Bone marrow (tissue), 2 donors: ENCODE data around the gene PRSS53.
A peak's percentile ranks its signal among the peaks of the same experiment; 100 is the strongest.
"Not testable (repeated sequence)": the region's sequence is repeated elsewhere in the genome, so short reads cannot be mapped to it uniquely, and the experiment has no call there.

Experiments used
- DNase-seq, 2 donors: peaks; one replicate each; lab custom pipeline; 2025; lab: John Stamatoyannopoulos, UW

The PRSS53 gene

GRCh38 chr16:31118223-31119155 lies 29.7 kb upstream of the PRSS53 start:
- no peak for DNase-seq

DNA sequence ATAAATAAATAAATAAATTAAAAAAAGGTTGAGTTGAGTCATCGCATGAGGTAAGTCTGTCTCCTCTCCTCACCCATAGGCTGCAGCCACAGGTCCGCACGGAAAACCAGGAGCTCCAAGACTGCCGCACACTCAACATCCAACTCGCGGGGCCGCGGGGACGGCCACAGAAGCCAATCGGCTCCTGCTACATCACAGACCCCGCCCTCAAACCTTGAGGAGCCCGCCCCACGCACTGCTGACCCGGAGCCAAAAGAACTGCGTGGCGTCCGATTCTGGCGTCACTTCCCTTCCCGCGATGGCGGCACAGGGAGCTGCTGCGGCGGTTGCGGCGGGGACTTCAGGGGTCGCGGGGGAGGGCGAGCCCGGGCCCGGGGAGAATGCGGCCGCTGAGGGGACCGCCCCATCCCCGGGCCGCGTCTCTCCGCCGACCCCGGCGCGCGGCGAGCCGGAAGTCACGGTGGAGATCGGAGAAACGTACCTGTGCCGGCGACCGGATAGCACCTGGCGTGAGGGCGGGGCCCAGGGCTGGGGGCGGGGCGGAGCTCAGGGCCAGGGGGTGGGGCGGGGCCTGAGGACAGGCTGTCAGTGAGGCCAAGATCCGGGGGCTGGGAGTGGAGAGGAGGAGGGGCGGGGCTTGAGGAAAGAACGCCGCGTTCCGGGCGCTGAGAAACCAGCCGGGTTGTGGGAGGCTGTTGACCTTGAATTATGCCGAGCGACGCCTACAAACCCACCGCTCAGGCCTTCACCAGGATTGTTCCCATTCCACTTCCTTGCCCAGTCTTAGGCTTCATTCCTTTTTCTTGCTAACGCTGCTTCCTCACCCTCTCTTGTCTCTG lies 28.9 kb upstream of the PRSS53 start, which contains the start of gene KAT8:
KAT8 (plus strand) TSS at position 281 of the 839 bp plus-strand sequence; CDS start at position 299, 18 bp downstream.
- peak; percentile 96 to 97 for DNase-seq

GRCh38 chr16:31114468-31114867 lies 25.7 kb upstream of the PRSS53 start:
- no peak for DNase-seq

GRCh38 chr16:31113121-31114120 lies 24.7 kb upstream of the PRSS53 start:
- DNase-seq, result peak; percentile 14 to 71

- no peak for DNase-seq
These were observed 24.0 kb upstream of the PRSS53 start for GRCh38 chr16:31112711-31113110.

DNA sequence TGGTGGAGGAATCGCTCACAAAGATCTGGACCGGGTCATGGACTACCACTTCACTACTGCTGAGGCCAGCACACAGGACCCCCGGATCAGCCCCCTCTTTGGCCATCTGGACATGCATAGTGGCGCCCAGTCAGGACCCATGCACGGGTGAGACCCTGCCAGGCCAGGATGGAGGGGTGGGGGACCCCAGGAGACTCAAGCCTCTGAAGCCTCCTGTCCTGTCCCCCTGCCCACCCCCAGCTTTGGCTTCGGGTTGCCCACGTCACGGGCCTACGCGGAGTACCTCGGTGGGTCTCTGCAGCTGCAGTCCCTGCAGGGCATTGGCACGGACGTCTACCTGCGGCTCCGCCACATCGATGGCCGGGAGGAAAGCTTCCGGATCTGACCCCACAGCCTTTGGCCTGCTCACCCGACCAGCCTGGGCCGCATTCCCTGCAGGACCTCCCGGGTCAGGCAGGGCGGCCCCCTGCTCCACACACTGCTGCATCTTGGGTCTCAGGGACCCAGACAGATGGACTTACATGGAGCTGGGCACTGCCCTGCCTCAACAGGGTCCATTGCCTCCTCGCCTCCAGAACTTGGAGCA lies 23.2 kb upstream of the PRSS53 start:
- DNase-seq, result no peak

GRCh38 chr16:31110106-31111034 lies 21.6 kb upstream of the PRSS53 start:
- DNase-seq, result no peak

DNA sequence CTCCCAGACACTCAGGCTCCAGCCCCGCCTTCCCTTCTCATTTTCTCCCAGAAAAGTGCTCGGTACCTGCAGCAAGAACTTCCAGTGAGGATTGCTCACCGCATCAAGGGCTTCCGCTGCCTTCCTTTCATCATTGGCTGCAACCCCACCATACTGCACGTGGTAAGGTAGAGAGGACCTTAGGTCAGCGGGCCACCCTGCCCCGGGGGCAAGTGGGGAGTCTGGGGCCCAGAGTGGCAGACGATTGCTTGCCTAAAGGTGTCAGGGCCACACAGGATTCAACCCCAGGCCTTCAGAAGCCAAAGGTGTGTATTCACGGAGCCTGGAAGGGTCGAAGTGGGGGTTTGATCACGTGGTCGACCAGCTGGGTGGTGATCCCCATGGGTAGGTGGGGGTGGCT lies 20.9 kb upstream of the PRSS53 start:
- no peak for DNase-seq

DNA sequence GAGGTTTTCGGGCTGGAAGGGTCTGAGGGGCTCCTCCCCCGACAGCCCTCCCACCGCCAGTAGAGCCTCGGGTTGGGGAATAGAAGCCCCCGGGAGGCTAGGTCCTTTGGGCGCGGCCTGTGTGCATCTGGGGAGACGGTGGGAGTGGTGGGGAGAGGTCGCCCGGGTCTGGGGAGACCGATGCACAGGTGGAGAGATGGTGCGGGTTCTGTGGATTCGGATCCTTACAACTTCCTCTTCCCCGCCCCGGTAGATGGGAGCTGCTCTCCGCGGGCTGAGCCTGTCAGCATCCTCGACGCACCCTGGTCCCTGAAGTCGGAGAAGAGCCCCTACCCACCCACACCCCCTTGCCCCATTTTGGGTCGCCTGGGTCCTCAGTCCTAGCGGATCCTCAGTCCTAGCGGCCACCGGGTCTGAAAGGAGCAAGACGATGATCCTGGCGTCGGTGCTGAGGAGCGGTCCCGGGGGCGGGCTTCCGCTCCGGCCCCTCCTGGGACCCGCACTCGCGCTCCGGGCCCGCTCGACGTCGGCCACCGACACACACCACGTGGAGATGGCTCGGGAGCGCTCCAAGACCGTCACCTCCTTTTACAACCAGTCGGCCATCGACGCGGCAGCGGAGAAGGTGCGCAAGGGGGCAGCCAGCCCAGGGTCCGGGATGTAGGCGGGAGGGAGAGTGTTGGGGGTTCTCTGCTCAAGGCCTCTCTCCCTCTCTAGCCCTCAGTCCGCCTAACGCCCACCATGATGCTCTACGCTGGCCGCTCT lies 20.2 kb upstream of the PRSS53 start:
- DNase-seq, result no peak

DNA sequence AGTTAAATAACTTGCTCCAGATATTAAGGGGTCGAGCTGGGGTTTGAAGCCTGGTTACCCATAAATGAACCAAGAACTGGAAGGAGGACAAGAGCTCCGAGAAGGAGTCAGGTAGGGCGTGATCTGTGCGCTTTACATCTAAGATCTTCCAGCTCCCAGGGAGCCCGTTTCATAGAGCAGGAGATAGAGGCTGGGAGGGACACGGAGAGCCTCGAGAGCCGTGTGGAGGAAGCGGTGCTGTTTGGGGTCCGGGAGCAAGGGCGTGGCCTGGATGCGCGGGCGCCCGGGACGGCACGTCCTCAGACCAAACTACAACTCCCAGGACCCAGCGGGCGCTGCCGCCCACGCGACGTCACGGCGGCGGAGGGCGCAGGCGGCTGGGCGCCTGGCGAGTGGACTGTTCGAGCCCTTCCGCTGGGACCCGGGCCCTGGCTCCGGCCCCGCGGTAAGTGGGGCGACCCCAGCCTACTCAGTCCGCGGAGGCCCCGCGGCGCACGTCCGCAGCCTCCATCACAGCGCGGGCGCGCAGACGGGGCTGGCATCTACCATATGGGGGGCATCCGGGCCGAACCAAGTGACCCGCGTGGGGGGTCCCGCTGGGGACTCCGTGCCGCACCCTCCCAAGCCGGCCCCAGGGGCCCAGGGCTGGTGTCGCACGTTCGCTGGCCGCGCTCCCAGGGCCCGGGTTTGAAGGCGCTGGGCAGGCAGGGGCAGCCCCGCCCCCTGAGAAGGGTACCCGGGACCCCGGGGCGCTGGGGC lies 19.5 kb upstream of the PRSS53 start, which contains the start of gene BCKDK:
BCKDK (plus strand) TSS at position 352 of the 759 bp plus-strand sequence. CDS start 838 bp downstream, outside the sequence.
- peak; percentile 20 to 22 for DNase-seq

DNA sequence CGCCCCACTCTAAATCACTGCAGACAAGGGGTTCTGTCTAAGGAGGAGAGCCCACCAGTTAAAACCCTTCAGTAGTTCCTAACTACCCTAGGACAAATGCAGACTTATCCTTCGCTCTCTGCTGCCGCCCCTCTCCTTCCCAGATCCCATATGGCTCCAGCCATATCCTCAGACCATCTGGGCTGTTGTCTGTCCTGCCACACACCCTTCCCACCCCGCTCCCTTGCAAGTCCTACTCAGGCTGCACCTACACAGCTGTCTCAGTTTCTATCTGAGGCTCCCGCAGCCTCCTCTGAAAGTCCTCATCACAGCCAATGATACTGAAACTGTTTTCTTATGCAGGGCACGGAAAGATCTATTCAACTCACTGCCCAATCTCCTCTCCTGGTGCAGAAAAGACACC lies 18.7 kb upstream of the PRSS53 start:
- no peak for DNase-seq

DNA sequence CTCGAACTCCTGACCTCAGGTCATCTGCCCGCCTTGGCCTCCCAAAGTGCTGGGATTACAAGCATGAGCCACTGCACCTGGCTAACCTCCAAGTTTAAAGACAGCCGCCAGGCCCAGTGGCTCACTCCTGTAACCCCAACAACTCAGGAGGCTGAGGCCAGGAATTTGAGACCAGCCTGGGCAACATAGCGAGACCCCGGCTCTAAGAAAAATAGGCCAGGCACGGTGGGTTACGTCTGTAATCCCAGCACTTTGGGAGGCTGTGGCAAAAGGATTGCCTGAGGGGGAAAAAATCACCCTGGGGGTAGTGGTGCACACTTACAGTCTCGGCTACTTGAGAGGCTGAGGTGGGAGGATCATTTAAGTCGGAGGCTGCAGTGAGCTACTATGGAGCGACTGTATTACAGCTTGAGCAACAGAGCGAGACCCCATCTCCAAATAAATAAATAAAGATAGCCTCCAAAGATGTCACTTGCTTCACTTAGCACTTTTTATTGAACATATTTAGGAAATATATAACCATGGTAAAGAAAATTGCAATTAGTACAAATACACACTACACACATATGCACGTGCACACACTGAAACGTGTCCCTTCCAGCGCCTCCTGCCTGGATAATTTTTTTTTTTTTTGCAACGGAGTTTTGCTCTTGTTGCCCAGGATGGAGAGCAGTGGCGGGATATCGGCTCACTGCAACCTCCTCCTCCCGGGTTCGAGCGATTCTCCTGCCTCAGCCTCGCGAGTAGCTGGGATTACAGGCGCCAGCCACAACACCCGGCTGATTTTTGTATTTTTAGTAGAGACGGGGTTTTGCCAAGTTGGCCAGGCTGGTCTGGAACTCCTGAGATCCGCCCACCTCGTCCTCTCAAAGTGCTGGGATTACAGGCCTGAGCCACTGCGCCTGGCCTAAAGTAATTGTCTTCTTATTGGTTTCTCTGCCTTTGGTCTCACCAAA lies 18.0 kb upstream of the PRSS53 start:
- no peak for DNase-seq

DNA sequence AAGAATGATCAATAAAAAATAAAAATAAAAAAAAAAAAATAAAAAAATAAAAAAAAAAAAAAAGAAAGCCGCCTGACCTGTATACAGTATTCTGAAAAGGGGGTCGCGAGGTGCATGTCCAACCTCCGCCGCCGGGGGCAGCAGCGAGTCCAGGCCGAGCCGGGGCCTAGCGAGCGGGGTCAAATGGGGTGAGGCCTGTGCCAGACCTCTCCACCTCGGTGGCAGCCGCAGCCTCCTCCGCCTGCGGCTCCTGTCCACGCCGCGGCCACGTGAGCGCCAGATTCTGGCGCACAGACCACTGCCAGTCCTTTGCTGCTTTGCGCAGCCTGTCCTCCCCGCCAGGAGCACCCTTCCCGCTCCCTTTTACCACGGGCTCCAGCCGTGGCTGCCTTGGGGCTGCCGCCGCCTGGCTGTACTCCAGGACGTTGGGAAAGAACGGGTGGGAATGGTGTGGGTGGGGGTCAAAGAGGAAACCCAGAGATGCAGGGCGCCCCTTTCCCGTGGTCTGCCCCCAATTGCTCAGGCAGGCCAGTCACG lies 17.0 kb upstream of the PRSS53 start:
- peak; percentile 63 to 67 for DNase-seq

GRCh38 chr16:31100876-31101641 lies 12.3 kb upstream of the PRSS53 start:
- not testable (repeated sequence) for DNase-seq

- no peak for DNase-seq
These were observed 11.3 kb upstream of the PRSS53 start for GRCh38 chr16:31099860-31100638.
